ENCODE measurements around the gene CADM1. TPM values are rescaled to one million over a fixed set of nuclear protein-coding genes. Genes with fewer than 3 reads are reported as not detected.

CADM1 gene
- total and polyA plus RNA-seq, 4 experiments from 2014 or later = 2.8 to 5.6 (median 3.3) TPM

GRCh38 chr11:115126092-115126491 lies 378.1 kb downstream of the CADM1 start:
- ChIA-PET POLR2A (ENCODE audit: partially characterized antibody) (no interaction called here), CTCF (ENCODE audit: partially characterized antibody) (no interaction called here)
- no peaks in the 10 kb centered on the region for H3K9me3 ChIP-seq (ENCODE audit: control insufficient read depth in 1 of 2, low read length in 2 of 2)
- no peaks in the 10 kb centered on the region for H3K36me3 Mint-ChIP-seq
- peaks cover 0 to 3% (median 0%) of the 10 kb centered on the region in 8 donors for H3K9me3 Mint-ChIP-seq
- H3K4me3 Mint-ChIP-seq = no peak overlapping the region
- H3K27me3 ChIP-seq (ENCODE audit: insufficient read depth, low read length) = no peaks in the 10 kb centered on the region
- peaks cover 0 to 4% of the 10 kb centered on the region in 2 donors for H3K27me3 Mint-ChIP-seq
- intact Hi-C loops (cut with micrococcal nuclease) = no loop called here
- H3K4me1 ChIP-seq (ENCODE audit: insufficient read depth, low read length) = no peaks in the 10 kb centered on the region
- H3K27ac Mint-ChIP-seq = no peak overlapping the region
- DNase-seq = no peak
- H3K4me1 Mint-ChIP-seq = no peaks in the 10 kb centered on the region
- H3K27ac ChIP-seq (ENCODE audit: low read depth, low read length) = no peak overlapping the region
- H3K4me3 ChIP-seq (ENCODE audit: low read length in 2 of 2) = no peak overlapping the region
- no peaks in the 10 kb centered on the region for H3K36me3 ChIP-seq (ENCODE audit: insufficient read depth, low read length)

- Histone ChIP-seq H3K4me1 (ENCODE audit: insufficient read depth, low read length) (no peaks in the 10 kb centered on the region), H3K27me3 (ENCODE audit: insufficient read depth, low read length) (no peaks in the 10 kb centered on the region), H3K4me3 (ENCODE audit: low read length in 2 of 2) (no peak overlapping the region), H3K27ac (ENCODE audit: low read depth, low read length) (no peak overlapping the region), H3K9me3 (ENCODE audit: control insufficient read depth in 1 of 2, low read length in 2 of 2) (no peaks in the 10 kb centered on the region), H3K36me3 (ENCODE audit: insufficient read depth, low read length) (no peaks in the 10 kb centered on the region)
- intact Hi-C loops (cut with micrococcal nuclease) = no loop called here
- H3K4me3 Mint-ChIP-seq = no peak overlapping the region
- no peaks in the 10 kb centered on the region for H3K4me1 Mint-ChIP-seq
- H3K36me3 Mint-ChIP-seq = no peaks in the 10 kb centered on the region
- peaks cover 0 to 4% of the 10 kb centered on the region in 2 donors for H3K27me3 Mint-ChIP-seq
- ChIA-PET CTCF (ENCODE audit: partially characterized antibody) (no interaction called here), POLR2A (ENCODE audit: partially characterized antibody) (no interaction called here)
- no peak for DNase-seq
- H3K27ac Mint-ChIP-seq = no peak overlapping the region
- H3K9me3 Mint-ChIP-seq = peaks cover 0 to 3% (median 0%) of the 10 kb centered on the region in 8 donors
Measured at GRCh38 chr11:115124786-115125185, 379.4 kb downstream of the CADM1 start.

- H3K9me3 Mint-ChIP-seq = peaks cover 0 to 3% (median 0%) of the 10 kb centered on the region in 8 donors
- no peak for DNase-seq
- H3K4me1 ChIP-seq (ENCODE audit: insufficient read depth, low read length) = no peaks in the 10 kb centered on the region
- intact Hi-C loops (cut with micrococcal nuclease) = no loop called here
- POLR2A ChIA-PET (ENCODE audit: partially characterized antibody) = no interaction called here
- peaks cover 0 to 4% of the 10 kb centered on the region in 2 donors for H3K27me3 Mint-ChIP-seq
- no peaks in the 10 kb centered on the region for H3K4me1 Mint-ChIP-seq
- no peaks in the 10 kb centered on the region for H3K27me3 ChIP-seq (ENCODE audit: insufficient read depth, low read length)
- no peak overlapping the region for H3K27ac ChIP-seq (ENCODE audit: low read depth, low read length)
- no peak overlapping the region for H3K27ac Mint-ChIP-seq
- no peaks in the 10 kb centered on the region for H3K36me3 ChIP-seq (ENCODE audit: insufficient read depth, low read length)
- no peaks in the 10 kb centered on the region for H3K36me3 Mint-ChIP-seq
- CTCF ChIA-PET (ENCODE audit: partially characterized antibody) = no interaction called here
- H3K9me3 ChIP-seq (ENCODE audit: control insufficient read depth in 1 of 2, low read length in 2 of 2) = no peaks in the 10 kb centered on the region
- no peak overlapping the region for H3K4me3 ChIP-seq (ENCODE audit: low read length in 2 of 2)
- no peak overlapping the region for H3K4me3 Mint-ChIP-seq
Measured at GRCh38 chr11:115123641-115124040, 380.6 kb downstream of the CADM1 start.

GRCh38 chr11:115122274-115122673 lies 381.9 kb downstream of the CADM1 start:
- peaks cover 2 to 4% of the 10 kb centered on the region in 2 donors for H3K27me3 Mint-ChIP-seq
- no peaks in the 10 kb centered on the region for H3K4me1 ChIP-seq (ENCODE audit: insufficient read depth, low read length)

More at GRCh38 chr11:115122274-115122673, 381.9 kb downstream of the CADM1 start:
- H3K9me3 Mint-ChIP-seq = peaks cover 0 to 3% (median 0%) of the 10 kb centered on the region in 8 donors
- no peaks in the 10 kb centered on the region for H3K36me3 ChIP-seq (ENCODE audit: insufficient read depth, low read length)
- intact Hi-C loops (cut with micrococcal nuclease) = no loop called here
- no peak overlapping the region for H3K27ac Mint-ChIP-seq
- no peak overlapping the region for H3K4me3 ChIP-seq (ENCODE audit: low read length in 2 of 2)
- no peak overlapping the region for H3K27ac ChIP-seq (ENCODE audit: low read depth, low read length)
- ChIA-PET POLR2A (ENCODE audit: partially characterized antibody) (no interaction called here), CTCF (ENCODE audit: partially characterized antibody) (no interaction called here)
- no peak overlapping the region for H3K4me3 Mint-ChIP-seq
- no peaks in the 10 kb centered on the region for H3K27me3 ChIP-seq (ENCODE audit: insufficient read depth, low read length)
- DNase-seq = no peak
- H3K9me3 ChIP-seq (ENCODE audit: control insufficient read depth in 1 of 2, low read length in 2 of 2) = no peaks in the 10 kb centered on the region
- no peaks in the 10 kb centered on the region for H3K4me1 Mint-ChIP-seq
- no peaks in the 10 kb centered on the region for H3K36me3 Mint-ChIP-seq

All from CD4-positive, alpha-beta memory T cell (primary cell).